Aorta (tissue), 5 donors: Measurements from ENCODE around the gene ORC5. TPM values are rescaled to one million over a fixed set of nuclear protein-coding genes. Genes with fewer than 3 reads are reported as not detected.
A peak's percentile ranks its signal among the peaks of the same experiment; 100 is the strongest.
"Not testable (repeated sequence)": the region's sequence is repeated elsewhere in the genome, so short reads cannot be mapped to it uniquely, and the experiment has no call there.

Experiments used
- ATAC-seq: fragments of 200-7000 bp; cut with Tn5 transposase; one replicate; pipeline ENCODE4 v1.9.1; 2022; ENCODE audit warnings: moderate library complexity; ENCODE audit not compliant: low FRiP score
- DNase-seq, 2 donors: peaks; one replicate each; pipeline ENCODE4 v3.0.0-alpha.2; 2020
- H3K27ac ChIP-seq, 2 donors: one replicate each; pipeline ENCODE4 v1.5.1; 2013; ENCODE audit warnings: low read length in 2 of 2, mild to moderate bottlenecking in 2 of 2, moderate library complexity in 2 of 2, control low read depth in 1 of 2, inconsistent platforms in 1 of 2, low read depth in 1 of 2
- H3K27me3 ChIP-seq, 2 donors: one replicate each; pipeline ENCODE4 v1.6.1; 2013; ENCODE audit warnings: control low read depth in 1 of 2, low read length in 1 of 2, mild to moderate bottlenecking in 1 of 2, moderate library complexity in 1 of 2; ENCODE audit not compliant: insufficient read depth in 2 of 2, control insufficient read depth in 1 of 2
- H3K36me3 ChIP-seq, 2 donors: one replicate each; pipeline ENCODE4 v1.6.1; 2013; ENCODE audit warnings: control low read depth in 1 of 2, low read length in 1 of 2, mild to moderate bottlenecking in 1 of 2; ENCODE audit not compliant: insufficient read depth in 2 of 2, control insufficient read depth in 1 of 2
- H3K4me1 ChIP-seq, 2 donors: one replicate each; pipeline ENCODE4 v1.6.1; 2013; ENCODE audit warnings: low read length in 2 of 2, control low read depth in 1 of 2, mild to moderate bottlenecking in 1 of 2, moderate library complexity in 1 of 2; ENCODE audit not compliant: insufficient read depth in 2 of 2, control insufficient read depth in 1 of 2
- H3K4me3 ChIP-seq, 2 donors: one replicate each; pipeline ENCODE4 v1.5.1; 2013; ENCODE audit warnings: low read length in 2 of 2, control low read depth in 1 of 2, mild to moderate bottlenecking in 1 of 2
- H3K9me3 ChIP-seq: one replicate; pipeline ENCODE4 v1.6.1; 2013; ENCODE audit warnings: mild to moderate bottlenecking, low read length; ENCODE audit not compliant: control insufficient read depth
- WGBS, 2 donors: extraction: QIAGEN DNeasy Blood & Tissue Kit; methylation state at CpG; one replicate each; pipeline ENCODE4 v1.1.7; 2013; 5-methylcytosine and 5-hydroxymethylcytosine counted together
- intact Hi-C, 2 donors: fragments of 100-400 bp; cut with DNase I; formaldehyde crosslinking; loops; one replicate each; pipeline versions ENCODE4 v1.14.2 to v1.15.0; 2022
- polyA plus RNA-seq, 2 donors: library from polyadenylated mRNA; stranded (reverse); fragments of 200-250 nt; gene quantifications; one replicate each; pipeline ENCODE4 v1.2.3, GENCODE V29; 2013
- total RNA-seq, 2 donors: library from RNA; stranded (reverse); fragmentation: NEBNext Ultra II Directional; extraction: Animal tissue kit (Norgen Biotek cat#: 25700); gene quantifications; one replicate each; pipeline ENCODE4 v1.2.1, GENCODE V29; 2021
- donor health status: healthy with polysubstance abuse.
- donor health status: Bipolar disorder and iron deficiency.
- donor health status: DM: no; HTN: no; CAD: no.
- donor health status: DM: no; HTN: no; CAD: no.
- donor health status: DM: yes; HTN: yes; CAD: no.

The ORC5 gene
- total and polyA plus RNA-seq, 4 donors = 7.9 to 21.8 (median 10.7) TPM

- Histone ChIP-seq H3K27ac (peak overlapping the region; percentile 69 to 88), H3K4me1 (no peaks in the 10 kb centered on the region), H3K9me3 (no peaks in the 10 kb centered on the region), H3K36me3 (no peaks in the 10 kb centered on the region), H3K4me3 (peak overlapping the region; percentile 66 to 78), H3K27me3 (no peaks in the 10 kb centered on the region)
- no peak for DNase-seq
- WGBS, 2 donors = 16 to 28% methylated on average over 7 of the region's 7 CpGs
- intact Hi-C loops = no loop called here
- ATAC-seq = peak; percentile 51
Measured at GRCh38 chr7:104208421-104208780, 588 bp upstream of the ORC5 start.

GRCh38 chr7:104207348-104207730 is 474 bp downstream of the ORC5 start:
- no peaks in the 10 kb centered on the region for H3K9me3 ChIP-seq
- H3K27me3 ChIP-seq = no peaks in the 10 kb centered on the region
- no peaks in the 10 kb centered on the region for H3K4me1 ChIP-seq
- ATAC-seq (peak; percentile 71), DNase-seq (no peak)
- 0% methylated on average over 10 of the region's 10 CpGs for WGBS, 2 donors
- H3K36me3 ChIP-seq = peaks cover 0 to 4% of the 10 kb centered on the region in 2 donors
- H3K4me3 ChIP-seq = peak overlapping the region; percentile 66 to 94
- H3K27ac ChIP-seq = peak overlapping the region in 1 of 2 donors; percentile 69
- intact Hi-C loops = no loop called here

- WGBS, 2 donors = 39% methylated on average over 6 of the region's 6 CpGs
- Histone ChIP-seq H3K27me3 (no peaks in the 10 kb centered on the region), H3K4me3 (peak overlapping the region; percentile 66 to 94), H3K27ac (no peak overlapping the region), H3K9me3 (no peaks in the 10 kb centered on the region), H3K36me3 (peaks cover 0 to 4% of the 10 kb centered on the region in 2 donors), H3K4me1 (no peaks in the 10 kb centered on the region)
- DNase-seq = no peak
- intact Hi-C loops = no loop called here
- no peak for ATAC-seq
Measured at GRCh38 chr7:104206841-104207240, 972 bp downstream of the ORC5 start.

- intact Hi-C loops = no loop called here
- no peaks in the 10 kb centered on the region for H3K27me3 ChIP-seq
- no peak for ATAC-seq
- no peak overlapping the region for H3K4me3 ChIP-seq
- no peak overlapping the region for H3K27ac ChIP-seq
- no peak for DNase-seq
- WGBS, 2 donors = 87 to 96% methylated on average over 6 of the region's 6 CpGs
- H3K4me1 ChIP-seq = no peaks in the 10 kb centered on the region
- peaks cover 0 to 10% of the 10 kb centered on the region in 2 donors for H3K36me3 ChIP-seq
- no peaks in the 10 kb centered on the region for H3K9me3 ChIP-seq
Measured at GRCh38 chr7:104198673-104199278, 9.0 kb downstream of the ORC5 start.

GRCh38 chr7:104196161-104196560 is 11.7 kb downstream of the ORC5 start:
- no peak overlapping the region for H3K27ac ChIP-seq
- ATAC-seq (no peak), DNase-seq (no peak)
- H3K4me3 ChIP-seq = no peak overlapping the region
- peaks cover 4% of the 10 kb centered on the region in 2 donors for H3K36me3 ChIP-seq
- H3K27me3 ChIP-seq = no peaks in the 10 kb centered on the region
- intact Hi-C loops = no loop called here
- 88 to 92% methylated on average over 2 of the region's 2 CpGs for WGBS, 2 donors
- H3K9me3 ChIP-seq = no peaks in the 10 kb centered on the region
- H3K4me1 ChIP-seq = no peaks in the 10 kb centered on the region

GRCh38 chr7:104192434-104192833 is 15.4 kb downstream of the ORC5 start:
- H3K27ac ChIP-seq = no peak overlapping the region
- H3K4me3 ChIP-seq = no peak overlapping the region
- H3K4me1 ChIP-seq = no peaks in the 10 kb centered on the region
- peaks cover 4 to 6% of the 10 kb centered on the region in 2 donors for H3K36me3 ChIP-seq
- H3K9me3 ChIP-seq = no peaks in the 10 kb centered on the region
- ATAC-seq = no peak
- intact Hi-C loops = no loop called here
- 98 to 100% methylated on average over 1 of the region's 1 CpG for WGBS, 2 donors
- no peaks in the 10 kb centered on the region for H3K27me3 ChIP-seq
- no peak for DNase-seq

- H3K9me3 ChIP-seq = no peaks in the 10 kb centered on the region
- intact Hi-C loops = no loop called here
- no peak overlapping the region for H3K27ac ChIP-seq
- DNase-seq (no peak), ATAC-seq (no peak)
- no peaks in the 10 kb centered on the region for H3K27me3 ChIP-seq
- H3K36me3 ChIP-seq = peaks cover 2 to 4% of the 10 kb centered on the region in 2 donors
- 9 to 12% methylated on average over 3 of the region's 3 CpGs for WGBS, 2 donors
- H3K4me3 ChIP-seq = no peak overlapping the region
- H3K4me1 ChIP-seq = no peaks in the 10 kb centered on the region
Measured at GRCh38 chr7:104185346-104185745, 22.5 kb downstream of the ORC5 start.

- Histone ChIP-seq H3K4me1 (no peaks in the 10 kb centered on the region), H3K27me3 (no peaks in the 10 kb centered on the region), H3K36me3 (peaks cover 0 to 2% of the 10 kb centered on the region in 2 donors), H3K4me3 (no peak overlapping the region), H3K9me3 (no peaks in the 10 kb centered on the region), H3K27ac (no peak overlapping the region)
- WGBS, 2 donors = 98 to 99% methylated on average over 2 of the region's 2 CpGs
- intact Hi-C loops = no loop called here
- ATAC-seq = no peak
- DNase-seq = no peak
Measured at GRCh38 chr7:104179178-104179577, 28.6 kb downstream of the ORC5 start.

- H3K27me3 ChIP-seq, intact Hi-C loops, DNase-seq, H3K36me3 ChIP-seq, H3K4me3 ChIP-seq, H3K27ac ChIP-seq, H3K4me1 ChIP-seq, H3K9me3 ChIP-seq, ATAC-seq: not testable (repeated sequence)
- WGBS, 2 donors = 95 to 97% methylated on average over 6 of the region's 6 CpGs
Measured at GRCh38 chr7:104177565-104178083, 30.2 kb downstream of the ORC5 start.
